Spleen (tissue), 11 donors: Measurements from ENCODE around the gene GPD2. TPM values are rescaled to one million over a fixed set of nuclear protein-coding genes. Genes with fewer than 3 reads are reported as not detected.

Experiments
- DNase-seq: peaks from one replicate; pipeline ENCODE4 v3.0.0-alpha.2; 2020
- H3K27ac ChIP-seq, 8 donors: fragments of 200-600 bp; sonication (generic) in 7 of 8; 1 replicate in 4 of 8; 2 replicates in 4 of 8; pipeline versions ENCODE4 v1.5.0 to v1.8.0; 2016 to 2021; ENCODE audit warnings: inconsistent platforms in 4 of 8, mild to moderate bottlenecking in 4 of 8, moderate library complexity in 1 of 8
- H3K27me3 ChIP-seq, 7 donors: fragments of 200-600 bp; sonication (generic) in 6 of 7; replicated peaks in 1 of 7; 1 replicate in 4 of 7; 2 replicates in 3 of 7; pipeline versions ENCODE4 v1.5.0 to v1.8.0; 2016 to 2021; ENCODE audit warnings: inconsistent platforms in 3 of 7, mild to moderate bottlenecking in 1 of 7
- H3K36me3 ChIP-seq, 6 donors: fragments of 200-600 bp; sonication (generic) in 5 of 6; 1 replicate in 4 of 6; 2 replicates in 2 of 6; pipeline versions ENCODE4 v1.5.0 to v1.8.0; 2016 to 2021; ENCODE audit warnings: inconsistent platforms in 2 of 6
- H3K4me1 ChIP-seq, 6 donors: fragments of 200-600 bp; sonication (generic) in 5 of 6; 1 replicate in 3 of 6; 2 replicates in 3 of 6; pipeline versions ENCODE4 v1.5.0 to v1.8.0; 2016 to 2021; ENCODE audit warnings: inconsistent platforms in 3 of 6
- H3K4me3 ChIP-seq, 8 donors: fragments of 200-600 bp; sonication (generic) in 7 of 8; 1 replicate in 4 of 8; 2 replicates in 4 of 8; pipeline versions ENCODE4 v1.5.0 to v1.8.0; 2016 to 2021; ENCODE audit warnings: inconsistent platforms in 4 of 8, mild to moderate bottlenecking in 4 of 8, moderate library complexity in 2 of 8
- H3K9me3 ChIP-seq, 8 donors: fragments of 200-600 bp; sonication (generic) in 7 of 8; 1 replicate in 4 of 8; 2 replicates in 4 of 8; pipeline versions ENCODE4 v1.5.0 to v1.8.0; 2016 to 2021; ENCODE audit warnings: inconsistent platforms in 4 of 8
- CTCF ChIP-seq, 11 experiments: fragments of 200-600 bp in 7 of 11; fragments of 450-650 bp in 4 of 11; sonication (generic) in 4 of 11; IDR thresholded peaks in 8 of 11; conservative IDR thresholded peaks in 3 of 11; 1 replicate in 7 of 11; 2 replicates in 4 of 11; pipeline versions ENCODE4 v1.4.0 to v1.8.0; 2016 to 2021; ENCODE audit warnings: antibody characterized with exemption in 11 of 11, inconsistent platforms in 4 of 11, mild to moderate bottlenecking in 1 of 11
- POLR2A ChIP-seq, 3 donors: fragments of 450-650 bp; IDR thresholded peaks; one replicate each; pipeline ENCODE4 v1.5.1; 2017; ENCODE audit warnings: antibody characterized with exemption in 3 of 3, mild to moderate bottlenecking in 1 of 3
- POLR2AphosphoS5 ChIP-seq, 3 donors: sonication (generic); formaldehyde crosslinking; IDR thresholded peaks; one replicate each; pipeline ENCODE4 v1.5.1; 2017; ENCODE audit warnings: antibody characterized with exemption in 3 of 3
- WGBS, 5 donors: extraction: QIAGEN DNeasy Blood & Tissue Kit in 3 of 5; methylation state at CpG; one replicate each; pipeline versions ENCODE4 v1.1.5 to v1.1.7; 2013 to 2018; 5-methylcytosine and 5-hydroxymethylcytosine counted together
- intact Hi-C: fragments of 100-400 bp; cut with DNase I; formaldehyde crosslinking; loops from one replicate; pipeline ENCODE4 v1.15.0; 2023; ENCODE audit warnings: low total_unique reads
- polyA plus RNA-seq, 3 donors: library from polyadenylated mRNA; stranded (reverse); fragments of 200-250 nt; gene quantifications; one replicate each; pipeline ENCODE4 v1.2.1, GENCODE V29; 2013
- total RNA-seq, 7 donors: library from RNA; depleted of rRNA in 3 of 7; stranded (reverse); fragments of >200 nt in 3 of 7; fragmentation: NEBNext Ultra II Directional in 4 of 7; extraction: Animal tissue kit (Norgen Biotek cat#: 25700) in 4 of 7; gene quantifications; one replicate each; pipeline versions ENCODE4 v1.1.0 to v1.2.1, GENCODE V29; 2016 to 2021
- donor health status: healthy with polysubstance abuse.
- donor health status: DM: no; HTN: no; CAD: no; lungs with moderate emphysema.
- donor health status: DM: no; HTN: no; CAD: no.
- donor health status: Bipolar disorder and iron deficiency.
- donor health status: healthy.
- donor health status: DM: no; HTN: no; CAD: no.
- donor health status: DM: yes; HTN: yes; CAD: no.

The GPD2 gene
- total and polyA plus RNA-seq, 10 donors: 3.5 to 74.9 (median 28.8) TPM

- no peaks in the 10 kb centered on the region for H3K9me3 ChIP-seq
- DNase-seq: no peak
- H3K27ac ChIP-seq: no peak overlapping the region
- no peak for TF ChIP-seq POLR2AphosphoS5 (IDR thresholded peaks at IDR 0.05)
- TF ChIP-seq CTCF (IDR thresholded peaks at IDR 0.05 in 8 of 11, conservative IDR thresholded peaks at IDR 0.05 in 3 of 11): no peak
- no peak for TF ChIP-seq POLR2A (IDR thresholded peaks at IDR 0.05)
- 72 to 88% (median 83%) methylated on average over 2 of the region's 2 CpGs for WGBS, 5 donors
- H3K4me3 ChIP-seq: no peak overlapping the region
- intact Hi-C loops: no loop called here
- H3K36me3 ChIP-seq: peaks cover 0 to 88% (median 19%) of the 10 kb centered on the region in 6 donors
- H3K27me3 ChIP-seq: no peaks in the 10 kb centered on the region
- no peaks in the 10 kb centered on the region for H3K4me1 ChIP-seq
These were observed 77.0 kb downstream of the GPD2 start for GRCh38 chr2:156513219-156513618.

- DNase-seq: no peak
- H3K36me3 ChIP-seq: peaks cover 0 to 77% (median 18%) of the 10 kb centered on the region in 6 donors
- no peaks in the 10 kb centered on the region for H3K27me3 ChIP-seq
- TF ChIP-seq POLR2AphosphoS5 (IDR thresholded peaks at IDR 0.05): no peak
- H3K27ac ChIP-seq: no peak overlapping the region
- H3K4me3 ChIP-seq: no peak overlapping the region
- intact Hi-C loops: no loop called here
- peaks cover 0 to 12% (median 7%) of the 10 kb centered on the region in 8 donors for H3K9me3 ChIP-seq
- no peaks in the 10 kb centered on the region for H3K4me1 ChIP-seq
These were observed 81.2 kb downstream of the GPD2 start for GRCh38 chr2:156517419-156517818.

GRCh38 chr2:156518138-156518537 lies 82.0 kb downstream of the GPD2 start:
- Histone ChIP-seq H3K9me3 (peaks cover 0 to 12% (median 7%) of the 10 kb centered on the region in 8 donors), H3K27ac (no peak overlapping the region), H3K27me3 (no peaks in the 10 kb centered on the region), H3K4me3 (no peak overlapping the region), H3K4me1 (no peaks in the 10 kb centered on the region), H3K36me3 (peaks cover 0 to 74% (median 17%) of the 10 kb centered on the region in 6 donors)
- 94 to 99% (median 96%) methylated on average over 4 of the region's 4 CpGs for WGBS, 5 donors
- intact Hi-C loops: no loop called here
- DNase-seq: no peak
- TF ChIP-seq POLR2A (IDR thresholded peaks at IDR 0.05) (no peak), POLR2AphosphoS5 (IDR thresholded peaks at IDR 0.05) (no peak), CTCF (IDR thresholded peaks at IDR 0.05 in 8 of 11, conservative IDR thresholded peaks at IDR 0.05 in 3 of 11) (no peak)

GRCh38 chr2:156522864-156523440 lies 86.8 kb downstream of the GPD2 start:
- H3K36me3 ChIP-seq: peaks cover 0 to 31% (median 3%) of the 10 kb centered on the region in 6 donors
- no peaks in the 10 kb centered on the region for H3K4me1 ChIP-seq
- intact Hi-C loops: no loop called here
- DNase-seq: no peak
- 84 to 92% (median 90%) methylated on average over 4 of the region's 4 CpGs for WGBS, 5 donors
- no peaks in the 10 kb centered on the region for H3K27me3 ChIP-seq
- peaks cover 0 to 12% (median 7%) of the 10 kb centered on the region in 8 donors for H3K9me3 ChIP-seq
- no peak overlapping the region for H3K27ac ChIP-seq
- TF ChIP-seq POLR2A (IDR thresholded peaks at IDR 0.05) (no peak), CTCF (IDR thresholded peaks at IDR 0.05 in 8 of 11, conservative IDR thresholded peaks at IDR 0.05 in 3 of 11) (no peak), POLR2AphosphoS5 (IDR thresholded peaks at IDR 0.05) (no peak)
- H3K4me3 ChIP-seq: no peak overlapping the region
